ENCODE data around the gene GRIN2C. TPM values are rescaled to one million over a fixed set of nuclear protein-coding genes. Genes with fewer than 3 reads are reported as not detected.

Gene GRIN2C
- total and polyA plus RNA-seq, 2 of the 4 experiments (the other 2 are of a cell fraction): 0.22 TPM; not detected in 1

DNA sequence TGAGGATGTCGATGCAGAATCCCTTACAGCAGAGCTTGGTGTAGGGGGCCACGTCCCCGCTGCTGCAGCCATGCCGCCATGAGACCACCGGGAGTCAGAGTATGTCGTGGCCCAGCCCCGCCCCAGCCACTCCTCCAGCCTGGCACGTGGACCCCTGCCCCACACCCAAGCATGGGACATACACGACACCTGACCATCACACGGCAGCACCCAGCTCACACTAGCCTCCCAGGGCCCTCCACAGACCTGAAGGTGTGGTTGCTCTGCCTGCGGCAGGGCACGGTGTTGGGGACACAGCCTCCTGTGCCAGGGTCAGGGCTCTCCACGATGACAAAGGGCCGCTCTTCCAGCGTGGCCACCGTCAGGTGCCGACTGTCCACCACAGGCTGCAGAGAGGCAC, 9.4 kb downstream of the GRIN2C start:
- no peak for DNase-seq
- Histone ChIP-seq H3K27ac (ENCODE audit: insufficient read depth, low read length) (no peak overlapping the region), H3K4ac (ENCODE audit: low read depth, low read length) (no peak overlapping the region), H3K4me2 (ENCODE audit: low read depth, low read length) (no peak overlapping the region), H2BK120ac (ENCODE audit: low read depth, low read length) (no peak overlapping the region), H3K9me1 (ENCODE audit: insufficient read depth, low read length) (no peaks in the 10 kb centered on the region), H2BK20ac (ENCODE audit: low read depth, low read length) (no peak overlapping the region), H3K9me3 (ENCODE audit: control insufficient read depth, insufficient read depth, low read length) (peaks cover 2% of the 10 kb centered on the region; the same call in 1 of the 2 replicates), H3K27me3 (ENCODE audit: control insufficient read depth, insufficient read depth, low read length) (peaks cover 45% of the 10 kb centered on the region), H3K23ac (ENCODE audit: low read depth, low read length) (no peak overlapping the region), H2AK9ac (replicated peaks; ENCODE audit: low read depth, low read length, poor library complexity) (no peak overlapping the region), H4K91ac (ENCODE audit: insufficient read depth, low read depth, low read length) (no peak overlapping the region), H2AK5ac (ENCODE audit: low read depth, low read length) (no peak overlapping the region), H2AFZ (replicated peaks; ENCODE audit: low read length, poor library complexity) (no peak overlapping the region), H4K20me1 (ENCODE audit: insufficient read depth, low read length) (no peaks in the 10 kb centered on the region), H3K9ac (ENCODE audit: low read depth, low read length) (no peak overlapping the region), H3K14ac (replicated peaks; ENCODE audit: low read depth, low read length) (no peak overlapping the region), H3K18ac (ENCODE audit: low read depth, low read length) (no peak overlapping the region), H3K4me3 (ENCODE audit: insufficient read depth, low read depth, low read length) (no peak overlapping the region), H3K79me1 (ENCODE audit: low read depth in 1 of 2, low read length in 2 of 2) (no peaks in the 10 kb centered on the region), H2BK15ac (ENCODE audit: low read depth, low read length) (no peak overlapping the region), H3K36me3 (ENCODE audit: control insufficient read depth, insufficient read depth, low read length) (no peaks in the 10 kb centered on the region), H4K5ac (ENCODE audit: low read depth, low read length) (no peak overlapping the region), H4K8ac (ENCODE audit: low read depth in 2 of 2, low read length in 2 of 2) (no peak overlapping the region), H2BK5ac (ENCODE audit: low read depth, low read length, poor library complexity, severe bottlenecking) (no peak overlapping the region), H3K56ac (ENCODE audit: extremely low read depth, insufficient read depth, low read length) (no peak overlapping the region), H3K4me1 (ENCODE audit: control insufficient read depth, insufficient read depth, low read length) (no peaks in the 10 kb centered on the region)
- CTCF ChIA-PET: no interaction called here
- 71% methylated on average over 10 of the region's 17 CpGs; no CpG with 5 or more reads in 1 of the 2 experiments for WGBS, 2 experiments (ENCODE audit: extremely low coverage in 2 of 2, insufficient read length in 1 of 2)
- dilution Hi-C loops (cut with HindIII; ENCODE audit: low sequenced_read_pairs, unreplicated experiment) (no loop called here), intact Hi-C loops (cut with micrococcal nuclease) (no loop called here), in situ Hi-C loops (cut with MboI; ENCODE audit: low sequenced_read_pairs) (loop anchor here (25.0 kb wide), 1 partner anchor 638 kb away; the partner anchor contains the start of genes RPL38 and TTYH2)
- TF ChIP-seq RAD21 (IDR thresholded peaks at IDR 0.05; ENCODE audit: low read length): no peak
- ATAC-seq (ENCODE audit: low read depth): no peak
- POLR2A ChIA-PET (ENCODE audit: unreplicated experiment): no interaction called here
- BruUV-seq (replicated peaks): no TSS peak

Measured in IMR-90 (cell line).